Fibroblast of lung (primary cell): Measurements from ENCODE around the gene CFAP77. TPM values are rescaled to one million over a fixed set of nuclear protein-coding genes. Genes with fewer than 3 reads are reported as not detected.
A peak's percentile ranks its signal among the peaks of the same experiment; 100 is the strongest.

Source experiments
- DNase-seq, 2 donors: peaks; one replicate each; pipeline versions ENCODE4 v3.0.0 to v3.0.0-alpha.2; 2010; ENCODE audit warnings: low read depth in 2 of 2
- H2AFZ ChIP-seq: 2 replicates; pipeline ENCODE4 v1.5.1; 2012; ENCODE audit warnings: low read length, control low read depth, inconsistent platforms
- H3K27ac ChIP-seq: 2 replicates; pipeline ENCODE4 v1.5.1; 2011; ENCODE audit warnings: low read length, control low read depth; ENCODE audit not compliant: insufficient read depth
- H3K27me3 ChIP-seq: 2 replicates; pipeline ENCODE4 v1.5.1; 2011; ENCODE audit warnings: mild to moderate bottlenecking, low read length; ENCODE audit not compliant: control insufficient read depth, insufficient read depth
- H3K36me3 ChIP-seq: 2 replicates; pipeline ENCODE4 v1.5.1; 2011; ENCODE audit warnings: low read length; ENCODE audit not compliant: control insufficient read depth, insufficient read depth
- H3K4me1 ChIP-seq: 2 replicates; pipeline ENCODE4 v1.5.1; 2011; ENCODE audit warnings: low read length; ENCODE audit not compliant: control insufficient read depth, insufficient read depth; ENCODE audit errors: extremely low read depth
- H3K4me2 ChIP-seq: 2 replicates; pipeline ENCODE4 v1.5.1; 2011; ENCODE audit warnings: low read length, control low read depth; ENCODE audit not compliant: insufficient read depth; ENCODE audit errors: extremely low read depth
- H3K4me3 ChIP-seq, 4 experiments: fragments of 200-600 bp in 1 of 4; sonication (generic) in 1 of 4; replicated peaks in 1 of 4; 2 replicates each; pipeline ENCODE4 v1.5.1; 2011 to 2016; ENCODE audit warnings: low read length in 4 of 4, low read depth in 3 of 4, mild to moderate bottlenecking in 3 of 4, control low read depth in 2 of 4, inconsistent platforms in 1 of 4, mixed read lengths in 1 of 4; ENCODE audit not compliant: insufficient read depth in 1 of 4; ENCODE audit errors: control extremely low read depth in 1 of 4
- H3K79me2 ChIP-seq: 2 replicates; pipeline ENCODE4 v1.5.1; 2012; ENCODE audit warnings: mild to moderate bottlenecking, low read length, inconsistent platforms; ENCODE audit not compliant: control insufficient read depth, insufficient read depth
- H3K9ac ChIP-seq: 2 replicates; pipeline ENCODE4 v1.5.1; 2011; ENCODE audit warnings: mild to moderate bottlenecking, low read length, control low read depth; ENCODE audit not compliant: insufficient read depth
- H3K9me3 ChIP-seq: 2 replicates; pipeline ENCODE4 v1.5.1; 2012; ENCODE audit warnings: low read depth, low read length; ENCODE audit not compliant: control insufficient read depth, insufficient read depth
- H4K20me1 ChIP-seq: 2 replicates; pipeline ENCODE4 v1.5.1; 2011; ENCODE audit warnings: low read length; ENCODE audit not compliant: control insufficient read depth, insufficient read depth; ENCODE audit errors: extremely low read depth
- EZH2 ChIP-seq: IDR thresholded peaks from 2 replicates; pipeline ENCODE4 v1.5.1; 2012; ENCODE audit warnings: low read length, control low read depth, mild to moderate bottlenecking; ENCODE audit errors: missing control alignments
- polyA plus RNA-seq, 2 donors: library from polyadenylated mRNA; depleted of rRNA in 1 of 2; stranded (reverse) in 1 of 2; unstranded in 1 of 2; fragments of >200 nt; gene quantifications; 2 replicates each; pipeline ENCODE4 v1.2.1, GENCODE V29; 2011 to 2012; ENCODE audit warnings: missing spikeins in 1 of 2
- total RNA-seq: library from RNA; depleted of rRNA; stranded (reverse); fragments of >200 nt; gene quantifications from 2 replicates; pipeline ENCODE4 v1.2.1, GENCODE V29; 2014
- TF ChIP-seq, protein P1 (sequence below), 2 donors: IDR thresholded peaks in 1 of 2; conservative IDR thresholded peaks in 1 of 2; 1 replicate in 1 of 2; 2 replicates in 1 of 2; pipeline ENCODE4 v1.5.1; 2011 to 2012; ENCODE audit warnings: low read length in 2 of 2, control low read depth in 1 of 2, inconsistent platforms in 1 of 2, low read depth in 1 of 2, mild to moderate bottlenecking in 1 of 2

The CFAP77 gene
- total and polyA plus RNA-seq, 2 donors (not counting 1 experiment from before 2014, with no cell fraction given), result not detected

GRCh38 chr9:132583584-132584304 lies 173.7 kb downstream of the CFAP77 start:
- Histone ChIP-seq H3K36me3 (no peaks in the 10 kb centered on the region), H2AFZ (no peak overlapping the region), H3K4me3 (no peak overlapping the region), H3K4me2 (no peak overlapping the region), H3K4me1 (peaks cover 2% of the 10 kb centered on the region), H3K27me3 (peaks cover 89% of the 10 kb centered on the region), H3K79me2 (no peaks in the 10 kb centered on the region), H3K9ac (no peak overlapping the region), H3K9me3 (no peaks in the 10 kb centered on the region), H3K27ac (no peak overlapping the region), H4K20me1 (no peaks in the 10 kb centered on the region)
- no peak for DNase-seq
- TF ChIP-seq, protein P1, sequence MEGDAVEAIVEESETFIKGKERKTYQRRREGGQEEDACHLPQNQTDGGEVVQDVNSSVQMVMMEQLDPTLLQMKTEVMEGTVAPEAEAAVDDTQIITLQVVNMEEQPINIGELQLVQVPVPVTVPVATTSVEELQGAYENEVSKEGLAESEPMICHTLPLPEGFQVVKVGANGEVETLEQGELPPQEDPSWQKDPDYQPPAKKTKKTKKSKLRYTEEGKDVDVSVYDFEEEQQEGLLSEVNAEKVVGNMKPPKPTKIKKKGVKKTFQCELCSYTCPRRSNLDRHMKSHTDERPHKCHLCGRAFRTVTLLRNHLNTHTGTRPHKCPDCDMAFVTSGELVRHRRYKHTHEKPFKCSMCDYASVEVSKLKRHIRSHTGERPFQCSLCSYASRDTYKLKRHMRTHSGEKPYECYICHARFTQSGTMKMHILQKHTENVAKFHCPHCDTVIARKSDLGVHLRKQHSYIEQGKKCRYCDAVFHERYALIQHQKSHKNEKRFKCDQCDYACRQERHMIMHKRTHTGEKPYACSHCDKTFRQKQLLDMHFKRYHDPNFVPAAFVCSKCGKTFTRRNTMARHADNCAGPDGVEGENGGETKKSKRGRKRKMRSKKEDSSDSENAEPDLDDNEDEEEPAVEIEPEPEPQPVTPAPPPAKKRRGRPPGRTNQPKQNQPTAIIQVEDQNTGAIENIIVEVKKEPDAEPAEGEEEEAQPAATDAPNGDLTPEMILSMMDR (conservative IDR thresholded peaks at IDR 0.05 in 1 of 2, IDR thresholded peaks at IDR 0.05 in 1 of 2; ENCODE audit: low read depth in 1 of 2, low read length in 2 of 2), result no peak

DNA sequence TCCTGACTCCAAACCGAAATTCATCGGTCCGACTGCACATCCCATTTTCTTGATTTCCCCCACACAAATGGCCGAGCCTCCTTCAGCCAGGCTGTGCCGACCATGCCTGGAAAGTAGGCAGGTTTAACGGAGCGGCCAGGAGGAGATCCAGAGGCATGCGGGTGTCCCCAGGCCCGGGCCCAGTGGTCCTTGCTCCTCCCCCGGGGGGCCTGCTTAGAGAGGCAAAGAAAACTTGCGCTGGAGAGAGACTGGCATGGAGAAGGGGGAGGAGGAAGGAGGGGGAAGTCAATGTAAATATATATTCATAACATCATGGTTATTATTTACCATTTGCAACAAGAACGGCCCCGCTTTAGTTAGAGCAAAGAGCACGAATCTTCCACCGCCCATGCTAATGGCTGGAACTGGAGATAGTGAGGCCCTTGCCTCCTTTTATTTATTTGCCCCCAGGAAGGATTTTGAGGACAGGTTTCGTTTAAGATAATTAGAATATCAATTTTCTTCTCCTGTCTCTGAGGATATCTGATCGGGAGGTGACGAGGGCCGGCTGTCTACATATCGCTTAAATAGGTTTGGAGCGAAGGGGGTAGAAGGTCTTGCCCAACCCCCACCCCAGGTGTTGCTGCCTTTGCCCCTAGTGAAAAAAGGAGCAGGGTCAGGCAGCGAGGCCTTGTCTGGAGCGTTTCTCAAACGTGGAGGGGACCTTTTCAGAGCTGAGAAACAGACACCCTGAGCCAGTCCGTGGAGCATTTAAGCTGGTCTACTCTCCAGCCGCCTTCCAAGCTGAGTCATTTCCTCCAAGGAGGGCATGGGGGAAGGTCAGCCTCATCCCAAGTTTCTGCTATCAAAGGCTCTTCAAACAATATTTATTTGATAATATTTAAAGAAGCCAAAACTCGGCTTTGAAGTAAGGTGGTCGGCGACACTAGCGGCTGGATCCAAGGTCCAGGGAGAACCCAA lies 174.9 kb downstream of the CFAP77 start:
- H3K36me3 ChIP-seq, result no peaks in the 10 kb centered on the region

More for the DNA sequence above, 174.9 kb downstream of the CFAP77 start:
- Histone ChIP-seq H3K79me2 (no peaks in the 10 kb centered on the region), H3K9ac (no peak overlapping the region), H3K27me3 (peaks cover 89% of the 10 kb centered on the region), H3K9me3 (no peaks in the 10 kb centered on the region), H2AFZ (no peak overlapping the region), H3K4me2 (no peak overlapping the region), H3K4me3 (no peak overlapping the region), H3K27ac (no peak overlapping the region), H3K4me1 (peaks cover 2% of the 10 kb centered on the region), H4K20me1 (no peaks in the 10 kb centered on the region)
- DNase-seq, result peak; percentile 11 to 14
- TF ChIP-seq EZH2, result no peak
- TF ChIP-seq, protein P1 (conservative IDR thresholded peaks at IDR 0.05 in 1 of 2, IDR thresholded peaks at IDR 0.05 in 1 of 2; ENCODE audit: low read depth in 1 of 2, low read length in 2 of 2), result no peak
